SK-N-SH (cell line): ENCODE results near the gene LRMDA. TPM values are rescaled to one million over a fixed set of nuclear protein-coding genes. Genes with fewer than 3 reads are reported as not detected.

Experiments used
- CTCF ChIA-PET: fragments of 300-600, 350-600 bp; formaldehyde crosslinking; extraction: SDS; loops from one replicate; lab custom pipeline; 2021; lab: Yijun Ruan, JAX
- POLR2A ChIA-PET: fragments of 350-600 bp; sonication (Branson Sonifier 250); formaldehyde crosslinking; extraction: SDS; loops from one replicate; lab custom pipeline; 2020; ENCODE audit warnings: antibody characterized with exemption, inconsistent platforms; lab: Yijun Ruan, JAX
- DNase-seq: peaks from one replicate; pipeline ENCODE4 v3.0.0; 2012
- H2AFZ ChIP-seq: fragments of 200-600 bp; sonication (generic); 2 replicates; pipeline ENCODE4 v1.8.1; 2016; ENCODE audit warnings: antibody characterized with exemption, mild to moderate bottlenecking, low read depth
- H3F3A ChIP-seq: fragments of 200-600 bp; sonication (generic); replicated peaks from 2 replicates; pipeline ENCODE3; 2016; ENCODE audit warnings: antibody characterized with exemption, mild to moderate bottlenecking; ENCODE audit not compliant: insufficient read depth
- H3K27ac ChIP-seq, 2 experiments: fragments of 200-500 bp in 1 of 2; fragments of 200-600 bp in 1 of 2; sonication (Bioruptor generic) in 1 of 2; sonication (generic), shearing (Covaris generic) in 1 of 2; 2 replicates each; pipeline versions ENCODE4 v1.5.1 to v1.6.1; 2014 to 2016; ENCODE audit warnings: low read depth in 2 of 2, inconsistent platforms in 1 of 2, low read length in 1 of 2, mild to moderate bottlenecking in 1 of 2, mixed read lengths in 1 of 2
- H3K27me3 ChIP-seq: fragments of 200-600 bp; sonication (generic), shearing (Covaris generic); 2 replicates; pipeline ENCODE4 v1.6.1; 2016; ENCODE audit warnings: mixed run types; ENCODE audit not compliant: insufficient read depth
- H3K36me3 ChIP-seq, 2 experiments: fragments of 200-500 bp in 1 of 2; fragments of 200-600 bp in 1 of 2; sonication (Bioruptor generic) in 1 of 2; sonication (generic) in 1 of 2; replicated peaks in 1 of 2; 2 replicates each; pipeline versions ENCODE3 to v1.5.1; 2014 to 2016; ENCODE audit warnings: low read length in 1 of 2, mild to moderate bottlenecking in 1 of 2; ENCODE audit not compliant: insufficient read depth in 2 of 2, control insufficient read depth in 1 of 2
- H3K4me1 ChIP-seq, 2 experiments: fragments of 200-500 bp in 1 of 2; fragments of 200-600 bp in 1 of 2; sonication (Bioruptor generic) in 1 of 2; sonication (generic), shearing (Covaris generic) in 1 of 2; 2 replicates each; pipeline versions ENCODE4 v1.5.1 to v1.6.1; 2014 to 2016; ENCODE audit warnings: low read depth in 1 of 2, low read length in 1 of 2, mixed run types in 1 of 2; ENCODE audit not compliant: insufficient read depth in 2 of 2, control insufficient read depth in 1 of 2
- H3K4me2 ChIP-seq: fragments of 200-600 bp; sonication (generic), shearing (Covaris generic); 2 replicates; pipeline ENCODE4 v1.6.1; 2017; ENCODE audit warnings: mixed run types
- H3K4me3 ChIP-seq, 2 experiments: fragments of 200-500 bp in 1 of 2; fragments of 200-600 bp in 1 of 2; sonication (Bioruptor generic) in 1 of 2; sonication (generic), shearing (Covaris generic) in 1 of 2; 2 replicates each; pipeline versions ENCODE4 v1.5.1 to v1.8.1; 2014 to 2016; ENCODE audit warnings: low read depth in 2 of 2, inconsistent platforms in 1 of 2, low read length in 1 of 2, mild to moderate bottlenecking in 1 of 2, mixed read lengths in 1 of 2, moderate library complexity in 1 of 2
- H3K79me2 ChIP-seq: fragments of 200-600 bp; sonication (generic); 2 replicates; pipeline ENCODE4 v1.8.1; 2017; ENCODE audit warnings: mild to moderate bottlenecking; ENCODE audit not compliant: insufficient read depth
- H3K9ac ChIP-seq: fragments of 200-600 bp; sonication (generic); 2 replicates; pipeline ENCODE4 v1.6.1; 2017; ENCODE audit warnings: mixed run types
- H3K9me2 ChIP-seq: fragments of 200-600 bp; sonication (generic); 2 replicates; pipeline ENCODE4 v1.6.1; 2017; ENCODE audit warnings: mixed run types
- H3K9me3 ChIP-seq: fragments of 200-600 bp; sonication (generic); 2 replicates; pipeline ENCODE4 v1.6.1; 2017; ENCODE audit warnings: mixed run types, mild to moderate bottlenecking, moderate library complexity
- H4K20me1 ChIP-seq: fragments of 200-600 bp; sonication (generic); 2 replicates; pipeline ENCODE4 v1.6.1; 2017; ENCODE audit warnings: mild to moderate bottlenecking, mixed run types; ENCODE audit not compliant: insufficient read depth
- CHD2 ChIP-seq: fragments of 150-350 bp; IDR thresholded peaks from 2 replicates; pipeline ENCODE4 v1.6.1; 2018; ENCODE audit warnings: low read length; ENCODE audit not compliant: partially characterized antibody
- FOXM1 ChIP-seq: IDR thresholded peaks from 2 replicates; pipeline ENCODE4 v1.4.0; 2012; ENCODE audit warnings: low read depth, mild to moderate bottlenecking
- GABPA ChIP-seq: IDR thresholded peaks from 2 replicates; pipeline ENCODE4 v1.4.0; 2012; ENCODE audit warnings: low read depth, mild to moderate bottlenecking
- MEF2A ChIP-seq: IDR thresholded peaks from 2 replicates; pipeline ENCODE4 v1.4.0; 2012; ENCODE audit warnings: low read depth, borderline replicate concordance
- MXI1 ChIP-seq: IDR thresholded peaks from 2 replicates; pipeline ENCODE4 v1.6.1; 2012; ENCODE audit warnings: mild to moderate bottlenecking, low read depth, low read length, improper control_type of control experiment
- NFIC ChIP-seq: IDR thresholded peaks from 2 replicates; pipeline ENCODE4 v1.4.0; 2012; ENCODE audit warnings: borderline replicate concordance
- NRF1 ChIP-seq: IDR thresholded peaks from 2 replicates; pipeline ENCODE4 v1.6.1; 2012; ENCODE audit warnings: low read depth, mild to moderate bottlenecking, low read length
- POLR2AphosphoS5 ChIP-seq: IDR thresholded peaks from 2 replicates; pipeline ENCODE4 v1.6.1; 2012; ENCODE audit warnings: low read depth, low read length
- RCOR1 ChIP-seq: fragments of 150-350 bp; IDR thresholded peaks from 2 replicates; pipeline ENCODE4 v1.6.1; 2017; ENCODE audit warnings: antibody characterized with exemption, low read length
- RXRA ChIP-seq: IDR thresholded peaks from 2 replicates; pipeline ENCODE4 v1.4.0; 2012; ENCODE audit warnings: low read depth, mild to moderate bottlenecking, borderline replicate concordance
- SMC3 ChIP-seq: IDR thresholded peaks from 2 replicates; pipeline ENCODE4 v1.6.1; 2012; ENCODE audit warnings: low read depth, low read length, improper control_type of control experiment
- TEAD4 ChIP-seq: IDR thresholded peaks from 2 replicates; pipeline ENCODE4 v1.4.0; 2012; ENCODE audit warnings: mild to moderate bottlenecking, borderline replicate concordance; ENCODE audit not compliant: insufficient read depth
- YY1 ChIP-seq: IDR thresholded peaks from 2 replicates; pipeline ENCODE4 v1.4.0; 2012; ENCODE audit warnings: low read depth, mild to moderate bottlenecking
- WGBS: methylation state at CpG from one replicate; pipeline ENCODE4 v1.1.6; 2017; ENCODE audit warnings: low lambda C conversion rate; 5-methylcytosine and 5-hydroxymethylcytosine counted together
- polyA plus RNA-seq, 3 experiments: library from polyadenylated mRNA; depleted of rRNA; stranded (reverse); fragments of >200 nt; gene quantifications; 2 replicates each; pipeline ENCODE4 v1.2.3, GENCODE V29; 2012
- TF ChIP-seq, protein P1 (sequence below): IDR thresholded peaks from 2 replicates; pipeline ENCODE4 v1.4.0; 2012; ENCODE audit warnings: low read depth, borderline replicate concordance
- TF ChIP-seq, protein P2 (sequence below): IDR thresholded peaks from 2 replicates; pipeline ENCODE4 v1.6.1; 2012; ENCODE audit warnings: mild to moderate bottlenecking, low read depth, low read length, moderate library complexity
- TF ChIP-seq, protein P3 (sequence below): fragments of 150-350 bp; IDR thresholded peaks from 2 replicates; pipeline ENCODE4 v1.6.1; 2016; ENCODE audit warnings: mild to moderate bottlenecking, low read depth, low read length
- TF ChIP-seq, protein P4 (sequence below): IDR thresholded peaks from 2 replicates; pipeline ENCODE4 v1.4.0; 2012; ENCODE audit warnings: low read depth
- TF ChIP-seq, protein P5 (sequence below): IDR thresholded peaks from 2 replicates; pipeline ENCODE4; 2012
- TF ChIP-seq, protein P6 (sequence below): fragments of 150-350 bp; IDR thresholded peaks from 2 replicates; pipeline ENCODE4 v1.6.1; 2017; ENCODE audit warnings: antibody characterized with exemption, low read length, low read depth, borderline replicate concordance

Gene LRMDA
- polyA plus RNA-seq, 1 of the 3 experiments (the other 2 are of a cell fraction), result 0.95 TPM

DNA sequence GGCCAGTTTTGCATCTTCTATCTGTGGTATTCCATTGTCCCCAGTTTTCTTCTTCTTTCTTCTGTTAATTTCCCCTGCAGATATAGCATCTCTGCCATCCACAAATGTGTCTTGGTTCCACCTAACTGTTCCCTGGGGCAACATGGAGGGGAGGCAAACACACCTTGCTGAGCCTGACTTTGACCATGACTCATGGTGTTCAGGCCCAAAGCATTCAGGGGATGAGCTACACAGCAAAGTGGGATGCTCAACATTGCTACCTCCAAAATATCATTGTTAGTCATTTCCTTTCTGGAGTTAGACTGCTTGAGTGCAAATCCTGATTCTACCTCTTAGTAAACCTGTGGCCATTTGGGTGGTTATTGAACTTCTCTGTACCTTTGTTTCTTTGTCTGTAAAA lies 542.7 kb downstream of the LRMDA start (continued):
- TF ChIP-seq NFIC (no peak), SMC3 (no peak), RCOR1 (no peak), FOXM1 (no peak), NRF1 (no peak), GABPA (no peak), MXI1 (no peak), RXRA (no peak)
- TF ChIP-seq, protein P1, sequence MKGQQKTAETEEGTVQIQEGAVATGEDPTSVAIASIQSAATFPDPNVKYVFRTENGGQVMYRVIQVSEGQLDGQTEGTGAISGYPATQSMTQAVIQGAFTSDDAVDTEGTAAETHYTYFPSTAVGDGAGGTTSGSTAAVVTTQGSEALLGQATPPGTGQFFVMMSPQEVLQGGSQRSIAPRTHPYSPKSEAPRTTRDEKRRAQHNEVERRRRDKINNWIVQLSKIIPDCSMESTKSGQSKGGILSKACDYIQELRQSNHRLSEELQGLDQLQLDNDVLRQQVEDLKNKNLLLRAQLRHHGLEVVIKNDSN, result no peak
- TF ChIP-seq, protein P2, sequence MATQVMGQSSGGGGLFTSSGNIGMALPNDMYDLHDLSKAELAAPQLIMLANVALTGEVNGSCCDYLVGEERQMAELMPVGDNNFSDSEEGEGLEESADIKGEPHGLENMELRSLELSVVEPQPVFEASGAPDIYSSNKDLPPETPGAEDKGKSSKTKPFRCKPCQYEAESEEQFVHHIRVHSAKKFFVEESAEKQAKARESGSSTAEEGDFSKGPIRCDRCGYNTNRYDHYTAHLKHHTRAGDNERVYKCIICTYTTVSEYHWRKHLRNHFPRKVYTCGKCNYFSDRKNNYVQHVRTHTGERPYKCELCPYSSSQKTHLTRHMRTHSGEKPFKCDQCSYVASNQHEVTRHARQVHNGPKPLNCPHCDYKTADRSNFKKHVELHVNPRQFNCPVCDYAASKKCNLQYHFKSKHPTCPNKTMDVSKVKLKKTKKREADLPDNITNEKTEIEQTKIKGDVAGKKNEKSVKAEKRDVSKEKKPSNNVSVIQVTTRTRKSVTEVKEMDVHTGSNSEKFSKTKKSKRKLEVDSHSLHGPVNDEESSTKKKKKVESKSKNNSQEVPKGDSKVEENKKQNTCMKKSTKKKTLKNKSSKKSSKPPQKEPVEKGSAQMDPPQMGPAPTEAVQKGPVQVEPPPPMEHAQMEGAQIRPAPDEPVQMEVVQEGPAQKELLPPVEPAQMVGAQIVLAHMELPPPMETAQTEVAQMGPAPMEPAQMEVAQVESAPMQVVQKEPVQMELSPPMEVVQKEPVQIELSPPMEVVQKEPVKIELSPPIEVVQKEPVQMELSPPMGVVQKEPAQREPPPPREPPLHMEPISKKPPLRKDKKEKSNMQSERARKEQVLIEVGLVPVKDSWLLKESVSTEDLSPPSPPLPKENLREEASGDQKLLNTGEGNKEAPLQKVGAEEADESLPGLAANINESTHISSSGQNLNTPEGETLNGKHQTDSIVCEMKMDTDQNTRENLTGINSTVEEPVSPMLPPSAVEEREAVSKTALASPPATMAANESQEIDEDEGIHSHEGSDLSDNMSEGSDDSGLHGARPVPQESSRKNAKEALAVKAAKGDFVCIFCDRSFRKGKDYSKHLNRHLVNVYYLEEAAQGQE, result no peak

DNA sequence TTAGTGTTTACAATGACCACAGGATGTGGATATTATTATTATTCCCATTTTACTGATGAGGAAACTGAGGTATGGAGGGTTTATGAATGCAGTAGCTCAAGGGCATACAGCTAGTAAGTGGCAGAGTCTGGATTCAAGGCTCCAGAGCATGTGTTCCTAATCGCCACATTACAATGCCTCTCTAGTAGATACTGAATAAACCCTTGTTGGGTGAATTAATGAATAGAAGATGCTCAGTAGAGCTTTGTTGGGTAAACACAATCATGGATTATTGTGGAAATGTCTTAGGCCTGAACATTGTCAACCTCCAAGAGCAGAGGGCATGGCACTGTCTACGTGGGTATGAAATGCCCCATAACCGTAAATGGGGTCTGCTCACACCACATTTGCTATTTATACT lies 545.3 kb downstream of the LRMDA start:
- ChIA-PET CTCF (interaction anchor here (0.6 kb wide), 1 partner anchor 481 kb away, joined by 3 read pairs; no protein-coding TSS in a partner anchor), POLR2A (interaction anchor here (0.7 kb wide), 1 partner anchor 16 kb away, joined by 3 read pairs; no protein-coding TSS in a partner anchor)
- Histone ChIP-seq H3K4me3 (no peak overlapping the region), H3K9ac (no peak overlapping the region), H2AFZ (no peak overlapping the region), H3K36me3 (no peaks in the 10 kb centered on the region), H3K79me2 (no peaks in the 10 kb centered on the region), H4K20me1 (no peaks in the 10 kb centered on the region), H3K27me3 (no peaks in the 10 kb centered on the region), H3K4me2 (no peak overlapping the region), H3K27ac (no peak overlapping the region), H3K9me2 (no peaks in the 10 kb centered on the region), H3F3A (no peaks in the 10 kb centered on the region), H3K4me1 (peaks cover 0 to 3% of the 10 kb centered on the region in 2 experiments; a peak in 1 of 4 replicates), H3K9me3 (no peaks in the 10 kb centered on the region)
- DNase-seq, result no peak
- 83% methylated on average over 3 of the region's 3 CpGs for WGBS
- TF ChIP-seq MEF2A (no peak), TEAD4 (no peak), RCOR1 (no peak), FOXM1 (no peak), SMC3 (no peak), YY1 (no peak), POLR2AphosphoS5 (no peak), CHD2 (no peak), NFIC (no peak)
- TF ChIP-seq, protein P3, sequence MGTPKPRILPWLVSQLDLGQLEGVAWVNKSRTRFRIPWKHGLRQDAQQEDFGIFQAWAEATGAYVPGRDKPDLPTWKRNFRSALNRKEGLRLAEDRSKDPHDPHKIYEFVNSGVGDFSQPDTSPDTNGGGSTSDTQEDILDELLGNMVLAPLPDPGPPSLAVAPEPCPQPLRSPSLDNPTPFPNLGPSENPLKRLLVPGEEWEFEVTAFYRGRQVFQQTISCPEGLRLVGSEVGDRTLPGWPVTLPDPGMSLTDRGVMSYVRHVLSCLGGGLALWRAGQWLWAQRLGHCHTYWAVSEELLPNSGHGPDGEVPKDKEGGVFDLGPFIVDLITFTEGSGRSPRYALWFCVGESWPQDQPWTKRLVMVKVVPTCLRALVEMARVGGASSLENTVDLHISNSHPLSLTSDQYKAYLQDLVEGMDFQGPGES, result no peak
- TF ChIP-seq, protein P4, sequence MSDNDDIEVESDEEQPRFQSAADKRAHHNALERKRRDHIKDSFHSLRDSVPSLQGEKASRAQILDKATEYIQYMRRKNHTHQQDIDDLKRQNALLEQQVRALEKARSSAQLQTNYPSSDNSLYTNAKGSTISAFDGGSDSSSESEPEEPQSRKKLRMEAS, result no peak
- TF ChIP-seq, protein P5, sequence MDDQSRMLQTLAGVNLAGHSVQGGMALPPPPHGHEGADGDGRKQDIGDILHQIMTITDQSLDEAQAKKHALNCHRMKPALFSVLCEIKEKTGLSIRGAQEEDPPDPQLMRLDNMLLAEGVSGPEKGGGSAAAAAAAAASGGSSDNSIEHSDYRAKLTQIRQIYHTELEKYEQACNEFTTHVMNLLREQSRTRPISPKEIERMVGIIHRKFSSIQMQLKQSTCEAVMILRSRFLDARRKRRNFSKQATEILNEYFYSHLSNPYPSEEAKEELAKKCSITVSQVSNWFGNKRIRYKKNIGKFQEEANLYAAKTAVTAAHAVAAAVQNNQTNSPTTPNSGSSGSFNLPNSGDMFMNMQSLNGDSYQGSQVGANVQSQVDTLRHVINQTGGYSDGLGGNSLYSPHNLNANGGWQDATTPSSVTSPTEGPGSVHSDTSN, result no peak
- TF ChIP-seq, protein P2, result no peak
- TF ChIP-seq, protein P6, sequence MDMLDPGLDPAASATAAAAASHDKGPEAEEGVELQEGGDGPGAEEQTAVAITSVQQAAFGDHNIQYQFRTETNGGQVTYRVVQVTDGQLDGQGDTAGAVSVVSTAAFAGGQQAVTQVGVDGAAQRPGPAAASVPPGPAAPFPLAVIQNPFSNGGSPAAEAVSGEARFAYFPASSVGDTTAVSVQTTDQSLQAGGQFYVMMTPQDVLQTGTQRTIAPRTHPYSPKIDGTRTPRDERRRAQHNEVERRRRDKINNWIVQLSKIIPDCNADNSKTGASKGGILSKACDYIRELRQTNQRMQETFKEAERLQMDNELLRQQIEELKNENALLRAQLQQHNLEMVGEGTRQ, result no peak
